AG04450 (cell line): Measurements from ENCODE around the gene CYP4X1. TPM values are rescaled to one million over a fixed set of nuclear protein-coding genes. Genes with fewer than 3 reads are reported as not detected.
"Not testable (repeated sequence)": the region's sequence is repeated elsewhere in the genome, so short reads cannot be mapped to it uniquely, and the experiment has no call there.

Experiments
- CTCF ChIA-PET: fragments of 300-600, 350-600 bp; formaldehyde crosslinking; extraction: SDS; loops from one replicate; lab custom pipeline; 2022; ENCODE audit warnings: antibody characterized with exemption, inconsistent platforms; lab: Charles Lee
- POLR2A ChIA-PET: fragments of 350-600 bp; formaldehyde crosslinking; extraction: SDS; loops from one replicate; lab custom pipeline; 2021; ENCODE audit warnings: antibody characterized with exemption, inconsistent platforms; lab: Yijun Ruan, JAX
- DNase-seq: peaks from one replicate; pipeline ENCODE4 v3.0.0-alpha.2; 2011; ENCODE audit warnings: low read depth, low spot score
- H3K27ac ChIP-seq: one replicate; pipeline ENCODE4 v1.5.1; 2012; ENCODE audit warnings: low read depth, low read length, control low read depth
- H3K27me3 ChIP-seq: one replicate; pipeline ENCODE4 v1.6.0; 2012; ENCODE audit warnings: low read length; ENCODE audit not compliant: control insufficient read depth, insufficient read depth
- H3K4me3 ChIP-seq: 2 replicates; pipeline ENCODE4 v1.5.1; 2011; ENCODE audit warnings: mild to moderate bottlenecking, low read depth, low read length, control low read depth
- H3K9me3 ChIP-seq: 2 replicates; pipeline ENCODE4 v1.5.1; 2012; ENCODE audit warnings: low read length; ENCODE audit not compliant: control insufficient read depth, insufficient read depth
- CTCF ChIP-seq: IDR thresholded peaks from 2 replicates; pipeline ENCODE4 v1.5.1; 2011; ENCODE audit warnings: low read depth, low read length, control low read depth, inconsistent platforms
- polyA plus RNA-seq: library from polyadenylated mRNA; depleted of rRNA; stranded (reverse); fragments of >200 nt; gene quantifications from 2 replicates; pipeline ENCODE4 v1.2.3, GENCODE V29; 2011

The CYP4X1 gene
- polyA plus RNA-seq, 1 experiment, result not detected

GRCh38 chr1:47031585-47031984, 8.1 kb downstream of the CYP4X1 start:
- no peak for TF ChIP-seq CTCF
- POLR2A ChIA-PET, result no interaction called here
- no peaks in the 10 kb centered on the region for H3K9me3 ChIP-seq
- CTCF ChIA-PET, result no interaction called here
- no peak for DNase-seq
- H3K27ac ChIP-seq, result no peak overlapping the region
- H3K4me3 ChIP-seq, result no peak overlapping the region
- H3K27me3 ChIP-seq, result no peaks in the 10 kb centered on the region

GRCh38 chr1:47036764-47037163, 13.3 kb downstream of the CYP4X1 start:
- CTCF ChIA-PET, result no interaction called here
- no peak for DNase-seq
- TF ChIP-seq CTCF, result no peak
- no peak overlapping the region for H3K4me3 ChIP-seq
- POLR2A ChIA-PET, result no interaction called here
- H3K27ac ChIP-seq, result no peak overlapping the region
- no peaks in the 10 kb centered on the region for H3K27me3 ChIP-seq
- no peaks in the 10 kb centered on the region for H3K9me3 ChIP-seq

GRCh38 chr1:47059376-47059775, 35.9 kb downstream of the CYP4X1 start:
- ChIA-PET CTCF (no interaction called here), POLR2A (no interaction called here)
- no peak for TF ChIP-seq CTCF
- DNase-seq, result no peak
- Histone ChIP-seq H3K9me3 (no peaks in the 10 kb centered on the region), H3K27ac (no peak overlapping the region), H3K27me3 (no peaks in the 10 kb centered on the region), H3K4me3 (no peak overlapping the region)

GRCh38 chr1:47067097-47067594, 43.7 kb downstream of the CYP4X1 start, which contains the start of gene CYP4Z1:
CYP4Z1 (plus strand) TSS chr1:47067231; CDS start chr1:47067491, 260 bp downstream.
- Histone ChIP-seq H3K27me3 (no peaks in the 10 kb centered on the region), H3K9me3 (no peaks in the 10 kb centered on the region), H3K4me3 (no peak within 1 kb of the TSS), H3K27ac (no peak within 1 kb of the TSS)
- no peak for TF ChIP-seq CTCF
- DNase-seq, result no peak
- POLR2A ChIA-PET, result no interaction called here
- CTCF ChIA-PET, result no interaction called here

- DNase-seq, H3K27me3 ChIP-seq, CTCF ChIA-PET, POLR2A ChIA-PET, H3K27ac ChIP-seq, H3K4me3 ChIP-seq, H3K9me3 ChIP-seq: not testable (repeated sequence)
Measured at GRCh38 chr1:47069080-47069479, 45.6 kb downstream of the CYP4X1 start.

- CTCF ChIA-PET, H3K4me3 ChIP-seq, H3K27me3 ChIP-seq, POLR2A ChIA-PET, H3K9me3 ChIP-seq, DNase-seq, H3K27ac ChIP-seq: not testable (repeated sequence)
Measured at GRCh38 chr1:47069509-47069908, 46.0 kb downstream of the CYP4X1 start.
